CD4-positive, alpha-beta memory T cell (primary cell): ENCODE results near the gene LRRC36. TPM values are rescaled to one million over a fixed set of nuclear protein-coding genes. Genes with fewer than 3 reads are reported as not detected.

Experiments used
- CTCF ChIA-PET: fragments of 350-600 bp; sonication (Branson Sonifier 250); formaldehyde crosslinking; loops from one replicate; lab custom pipeline; 2021; ENCODE audit warnings: inconsistent platforms; ENCODE audit not compliant: partially characterized antibody; lab: Charles Lee
- POLR2A ChIA-PET: fragments of 350-600 bp; sonication (Branson Sonifier 250); formaldehyde crosslinking; loops from one replicate; lab custom pipeline; 2021; ENCODE audit not compliant: partially characterized antibody; lab: Charles Lee
- DNase-seq, 5 donors: peaks; one replicate each; pipeline versions ENCODE4 v3.0.0 to v3.0.0-alpha.2; 2020 to 2022; ENCODE audit warnings: mixed read lengths in 1 of 5
- H3K27ac ChIP-seq: one replicate; pipeline ENCODE4 v1.7.0; 2013; ENCODE audit warnings: low read depth, low read length
- H3K27me3 ChIP-seq: 2 replicates; pipeline ENCODE4 v1.7.0; 2013; ENCODE audit warnings: mild to moderate bottlenecking, low read length, moderate library complexity; ENCODE audit not compliant: insufficient read depth
- H3K36me3 ChIP-seq: 2 replicates; pipeline ENCODE4 v1.7.0; 2013; ENCODE audit warnings: mild to moderate bottlenecking, low read length, moderate library complexity; ENCODE audit not compliant: insufficient read depth
- H3K4me1 ChIP-seq: 2 replicates; pipeline ENCODE4 v1.7.0; 2013; ENCODE audit warnings: mild to moderate bottlenecking, low read length, moderate library complexity; ENCODE audit not compliant: insufficient read depth
- H3K4me3 ChIP-seq, 2 donors: one replicate each; pipeline ENCODE4 v1.7.0; 2013; ENCODE audit warnings: low read length in 2 of 2, mild to moderate bottlenecking in 1 of 2
- H3K9me3 ChIP-seq, 2 donors: one replicate each; pipeline ENCODE4 v1.7.0; 2013; ENCODE audit warnings: low read length in 2 of 2, control low read depth in 1 of 2; ENCODE audit not compliant: control insufficient read depth in 1 of 2
- H3K27ac Mint-ChIP-seq, 7 donors: one replicate each; pipeline ENCODE4 v1.8.0; 2020 to 2021; ENCODE audit warnings: mixed read lengths in 7 of 7, mild to moderate bottlenecking in 6 of 7, inconsistent platforms in 3 of 7, moderate library complexity in 3 of 7
- H3K27me3 Mint-ChIP-seq, 2 donors: one replicate each; pipeline ENCODE4 v1.8.0; 2020 to 2021; ENCODE audit warnings: mixed read lengths in 2 of 2
- H3K36me3 Mint-ChIP-seq, 2 donors: one replicate each; pipeline ENCODE4 v1.8.0; 2020 to 2021; ENCODE audit warnings: mixed read lengths in 2 of 2, inconsistent platforms in 1 of 2, mild to moderate bottlenecking in 1 of 2
- H3K4me1 Mint-ChIP-seq, 4 donors: one replicate each; pipeline ENCODE4 v1.8.0; 2020 to 2021; ENCODE audit warnings: mixed read lengths in 4 of 4, mild to moderate bottlenecking in 1 of 4
- H3K4me3 Mint-ChIP-seq, 8 donors: one replicate each; pipeline ENCODE4 v1.8.0; 2020 to 2021; ENCODE audit warnings: mixed read lengths in 8 of 8, mild to moderate bottlenecking in 7 of 8, moderate library complexity in 6 of 8, inconsistent platforms in 3 of 8
- H3K9me3 Mint-ChIP-seq, 8 donors: one replicate each; pipeline ENCODE4 v1.8.0; 2020 to 2021; ENCODE audit warnings: mixed read lengths in 8 of 8, mild to moderate bottlenecking in 5 of 8, inconsistent platforms in 3 of 8, moderate library complexity in 1 of 8
- intact Hi-C: fragments of 100-400 bp; cut with micrococcal nuclease; formaldehyde crosslinking; loops from one replicate; pipeline ENCODE4 v1.15.1; 2023
- polyA plus RNA-seq, 2 donors: library from polyadenylated mRNA; unstranded; fragments of 300-500 nt; fragmentation: Illumina TruSeq; gene quantifications; one replicate each; pipeline ENCODE4 v1.2.3, GENCODE V29; 2021
- total RNA-seq, 2 experiments: library from RNA; stranded (reverse); gene quantifications; one replicate each; pipeline ENCODE4 v1.2.3, GENCODE V29; 2021

The LRRC36 gene
- total and polyA plus RNA-seq, 4 experiments from 2014 or later, result not detected

DNA sequence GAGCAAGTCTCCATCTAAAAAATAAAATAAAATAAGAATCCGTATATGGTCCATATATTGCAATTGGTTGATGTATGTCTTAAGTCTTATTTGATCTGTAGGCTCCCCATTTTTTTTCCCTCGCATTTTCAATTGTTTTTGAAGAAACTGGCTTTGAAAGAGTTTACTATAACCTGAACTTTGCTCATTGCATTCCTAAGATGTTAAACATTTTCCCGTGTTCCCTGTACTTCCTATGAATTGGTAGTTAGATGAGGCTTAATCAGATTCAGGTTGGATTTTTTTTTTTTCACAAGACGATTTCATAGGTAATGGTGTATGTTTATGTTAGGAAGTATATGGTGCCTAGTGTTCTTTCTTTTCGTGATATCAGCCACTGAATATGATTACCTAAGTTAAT is 3.3 kb downstream of the LRRC36 start:
- Histone ChIP-seq H3K9me3 (no peaks in the 10 kb centered on the region), H3K27ac (no peak overlapping the region), H3K27me3 (peaks cover 5% of the 10 kb centered on the region), H3K36me3 (no peaks in the 10 kb centered on the region), H3K4me3 (no peak overlapping the region), H3K4me1 (peaks cover 6% of the 10 kb centered on the region)
- intact Hi-C loops, result no loop called here
- Mint-ChIP-seq H3K27me3 (peaks cover 9 to 16% of the 10 kb centered on the region in 2 donors), H3K4me3 (no peak overlapping the region), H3K36me3 (no peaks in the 10 kb centered on the region), H3K27ac (no peak overlapping the region), H3K9me3 (peaks cover 0 to 12% (median 6%) of the 10 kb centered on the region in 8 donors), H3K4me1 (peaks cover 5 to 11% (median 6%) of the 10 kb centered on the region in 4 donors)
- CTCF ChIA-PET, result no interaction called here
- POLR2A ChIA-PET, result no interaction called here
- DNase-seq, result no peak

DNA sequence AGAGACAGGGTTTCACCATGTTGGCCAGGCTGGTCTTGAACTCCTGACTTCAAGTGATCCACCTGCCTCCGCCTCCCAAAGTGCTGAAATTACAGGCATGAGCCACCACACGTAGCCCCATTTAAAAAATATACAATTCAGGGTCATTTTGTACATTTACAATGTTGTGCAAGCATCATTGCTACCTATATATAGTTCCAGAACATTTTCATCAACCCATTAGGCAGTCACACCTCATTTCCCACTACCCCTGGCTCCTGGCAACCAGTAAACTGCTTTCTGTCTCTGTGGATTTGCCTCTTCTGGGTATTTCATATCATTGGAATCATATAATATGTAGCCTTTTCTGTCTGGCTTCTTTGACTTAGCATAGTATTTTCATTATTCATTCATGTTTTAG is 6.7 kb downstream of the LRRC36 start:
- H3K4me1 Mint-ChIP-seq, result no peaks in the 10 kb centered on the region

DNA sequence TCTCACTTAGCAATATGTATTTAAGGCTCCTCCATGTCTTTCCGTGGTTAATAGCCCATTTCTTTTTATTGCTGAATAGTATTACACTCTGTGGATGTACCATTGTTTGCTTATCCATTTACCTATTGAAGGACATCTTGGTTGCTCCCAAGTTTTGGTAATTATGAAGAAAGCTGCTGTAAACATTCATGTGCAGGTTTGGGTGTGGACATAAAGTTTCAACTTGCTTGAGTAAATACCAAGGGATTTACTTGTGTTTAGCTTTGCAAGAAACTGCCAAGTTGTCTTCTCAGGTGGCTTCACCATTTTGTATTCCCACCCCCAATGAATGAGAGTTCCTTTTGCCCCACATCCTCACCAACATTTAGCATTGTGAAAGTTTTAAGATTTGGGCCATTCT is 9.5 kb downstream of the LRRC36 start:
- no peaks in the 10 kb centered on the region for H3K36me3 Mint-ChIP-seq
- H3K4me1 Mint-ChIP-seq, result no peaks in the 10 kb centered on the region
- Histone ChIP-seq H3K36me3 (no peaks in the 10 kb centered on the region), H3K27ac (no peak overlapping the region), H3K9me3 (no peaks in the 10 kb centered on the region), H3K27me3 (no peaks in the 10 kb centered on the region), H3K4me1 (no peaks in the 10 kb centered on the region), H3K4me3 (no peak overlapping the region)
- H3K27ac Mint-ChIP-seq, result no peak overlapping the region
- H3K9me3 Mint-ChIP-seq, result peaks cover 5 to 22% (median 19%) of the 10 kb centered on the region in 8 donors
- DNase-seq, result no peak
- POLR2A ChIA-PET, result no interaction called here
- intact Hi-C loops, result no loop called here
- H3K4me3 Mint-ChIP-seq, result no peak overlapping the region
- CTCF ChIA-PET, result no interaction called here
- peaks cover 7 to 8% of the 10 kb centered on the region in 2 donors for H3K27me3 Mint-ChIP-seq

More for the DNA sequence above, 6.7 kb downstream of the LRRC36 start:
- no peaks in the 10 kb centered on the region for H3K9me3 ChIP-seq
- intact Hi-C loops, result no loop called here
- Mint-ChIP-seq H3K27ac (no peak overlapping the region), H3K36me3 (no peaks in the 10 kb centered on the region), H3K27me3 (peaks cover 3 to 7% of the 10 kb centered on the region in 2 donors), H3K9me3 (peaks cover 5 to 24% (median 19%) of the 10 kb centered on the region in 8 donors), H3K4me3 (no peak overlapping the region)
- H3K36me3 ChIP-seq, result no peaks in the 10 kb centered on the region
- no peak overlapping the region for H3K4me3 ChIP-seq
- POLR2A ChIA-PET, result no interaction called here
- no peaks in the 10 kb centered on the region for H3K27me3 ChIP-seq
- CTCF ChIA-PET, result no interaction called here
- no peaks in the 10 kb centered on the region for H3K4me1 ChIP-seq
- no peak for DNase-seq
- no peak overlapping the region for H3K27ac ChIP-seq

DNA sequence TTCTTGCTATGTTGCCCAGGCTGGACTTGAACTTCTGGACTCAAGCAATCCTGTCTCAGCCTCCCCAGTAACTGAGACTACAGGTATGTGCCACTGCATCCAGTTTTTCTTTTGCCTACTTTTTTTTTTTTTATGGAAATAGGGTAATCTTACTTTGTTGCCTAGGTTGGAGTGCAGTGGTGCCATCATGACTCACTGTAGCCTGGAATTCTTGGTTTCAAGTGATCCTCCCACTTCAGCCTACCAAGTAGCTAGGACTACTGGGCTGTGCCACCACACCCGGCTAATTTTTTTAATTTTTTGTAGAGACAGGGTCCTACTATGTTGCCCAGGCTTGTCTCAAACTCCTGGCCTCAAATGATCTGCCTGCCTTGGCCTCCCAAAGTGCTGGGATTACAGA is 10.0 kb downstream of the LRRC36 start:
- POLR2A ChIA-PET, result no interaction called here
- Mint-ChIP-seq H3K9me3 (peaks cover 5 to 22% (median 19%) of the 10 kb centered on the region in 8 donors), H3K27ac (no peak overlapping the region), H3K4me1 (no peaks in the 10 kb centered on the region), H3K36me3 (no peaks in the 10 kb centered on the region), H3K4me3 (no peak overlapping the region), H3K27me3 (peaks cover 7 to 8% of the 10 kb centered on the region in 2 donors)
- H3K27me3 ChIP-seq, result no peaks in the 10 kb centered on the region
- intact Hi-C loops, result no loop called here
- no peaks in the 10 kb centered on the region for H3K36me3 ChIP-seq
- no peak for DNase-seq
- no peak overlapping the region for H3K4me3 ChIP-seq
- no peak overlapping the region for H3K27ac ChIP-seq
- CTCF ChIA-PET, result no interaction called here
- no peaks in the 10 kb centered on the region for H3K9me3 ChIP-seq
- no peaks in the 10 kb centered on the region for H3K4me1 ChIP-seq

DNA sequence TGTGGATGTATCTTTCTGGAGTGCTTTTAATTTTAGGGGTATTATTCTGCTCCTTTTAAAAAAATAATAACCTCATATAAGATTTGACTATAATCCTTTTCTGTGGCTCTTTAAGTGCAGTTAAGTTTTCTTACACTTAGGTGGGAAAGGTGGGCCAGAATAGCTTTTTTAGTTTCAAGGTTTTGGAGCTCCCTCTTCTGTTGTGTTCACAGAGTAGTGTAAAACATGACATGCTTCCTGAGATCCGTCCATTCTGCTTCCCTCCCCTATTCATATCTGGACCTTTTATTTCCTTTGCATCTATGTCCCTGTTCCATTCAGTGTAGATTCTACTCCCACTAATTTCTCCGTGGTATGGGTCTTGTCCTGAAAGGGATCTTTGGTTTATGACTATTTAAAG is 12.8 kb downstream of the LRRC36 start:
- intact Hi-C loops, result no loop called here
- H3K27me3 ChIP-seq, result no peaks in the 10 kb centered on the region
- H3K36me3 ChIP-seq, result no peaks in the 10 kb centered on the region
- no peak overlapping the region for H3K4me3 ChIP-seq
- POLR2A ChIA-PET, result no interaction called here
- peaks cover 8 to 9% of the 10 kb centered on the region in 2 donors for H3K27me3 Mint-ChIP-seq
- H3K36me3 Mint-ChIP-seq, result no peaks in the 10 kb centered on the region
- H3K9me3 Mint-ChIP-seq, result peaks cover 5 to 20% (median 16%) of the 10 kb centered on the region in 8 donors
- H3K9me3 ChIP-seq, result no peaks in the 10 kb centered on the region
- no peak overlapping the region for H3K27ac ChIP-seq
- H3K4me3 Mint-ChIP-seq, result no peak overlapping the region
- H3K4me1 Mint-ChIP-seq, result no peaks in the 10 kb centered on the region
- DNase-seq, result no peak
- CTCF ChIA-PET, result interaction anchor here (0.8 kb wide), 1 partner anchor 14 kb away, joined by 5 read pairs; no protein-coding TSS in a partner anchor
- no peak overlapping the region for H3K27ac Mint-ChIP-seq
- H3K4me1 ChIP-seq, result no peaks in the 10 kb centered on the region

DNA sequence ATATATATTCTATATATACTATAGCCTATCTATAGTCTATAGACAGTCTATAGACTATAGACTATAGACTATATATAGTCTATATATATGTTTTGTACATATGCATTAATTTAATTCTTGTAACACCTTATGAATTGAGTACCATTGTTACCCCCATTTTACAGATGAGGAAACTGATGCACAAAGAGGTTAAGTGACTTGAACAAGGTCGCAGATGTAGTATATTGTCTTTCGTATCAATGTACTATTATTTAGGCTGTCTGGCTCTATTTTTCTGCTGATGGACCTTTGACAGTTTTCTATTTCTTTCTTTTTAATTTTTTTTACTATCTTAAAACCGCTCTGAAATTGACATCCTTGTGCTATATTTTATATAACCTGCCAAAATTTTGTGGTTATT is 14.6 kb downstream of the LRRC36 start:
- no peaks in the 10 kb centered on the region for H3K36me3 ChIP-seq
- H3K27me3 Mint-ChIP-seq, result peaks cover 5 to 9% of the 10 kb centered on the region in 2 donors
- H3K9me3 Mint-ChIP-seq, result peaks cover 0 to 2% (median 0%) of the 10 kb centered on the region in 8 donors
- CTCF ChIA-PET, result no interaction called here
- H3K9me3 ChIP-seq, result no peaks in the 10 kb centered on the region
- no peaks in the 10 kb centered on the region for H3K27me3 ChIP-seq
- DNase-seq, result no peak
- H3K27ac Mint-ChIP-seq, result no peak overlapping the region
- intact Hi-C loops, result no loop called here
- no peak overlapping the region for H3K27ac ChIP-seq
- H3K4me3 Mint-ChIP-seq, result no peak overlapping the region
- POLR2A ChIA-PET, result no interaction called here
- no peaks in the 10 kb centered on the region for H3K36me3 Mint-ChIP-seq
- no peaks in the 10 kb centered on the region for H3K4me1 ChIP-seq
- no peak overlapping the region for H3K4me3 ChIP-seq
- H3K4me1 Mint-ChIP-seq, result no peaks in the 10 kb centered on the region

DNA sequence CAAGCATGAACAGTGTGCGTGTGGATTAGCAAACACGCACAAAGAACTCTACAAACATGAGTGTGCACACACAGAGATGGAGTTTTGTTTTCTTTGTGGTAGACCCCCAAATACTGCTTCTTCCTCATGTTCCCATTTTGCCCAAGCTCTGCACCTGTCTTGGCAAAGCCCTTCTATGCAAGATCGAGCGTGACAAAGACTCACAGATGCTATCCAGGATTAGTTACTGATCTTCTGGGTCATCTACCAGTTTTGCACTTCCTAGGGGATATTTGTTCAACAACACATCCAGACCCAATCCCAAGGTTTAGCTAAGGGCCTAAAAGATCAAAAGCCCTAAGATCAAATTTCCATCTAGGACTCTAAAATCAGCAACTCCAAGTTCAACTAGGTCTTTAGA is 16.0 kb downstream of the LRRC36 start:
- no peaks in the 10 kb centered on the region for H3K36me3 Mint-ChIP-seq
- Histone ChIP-seq H3K36me3 (no peaks in the 10 kb centered on the region), H3K4me3 (no peak overlapping the region), H3K27ac (no peak overlapping the region), H3K27me3 (no peaks in the 10 kb centered on the region), H3K9me3 (no peaks in the 10 kb centered on the region), H3K4me1 (no peaks in the 10 kb centered on the region)
- H3K27ac Mint-ChIP-seq, result no peak overlapping the region
- H3K9me3 Mint-ChIP-seq, result no peaks in the 10 kb centered on the region
- intact Hi-C loops, result no loop called here
- CTCF ChIA-PET, result no interaction called here
- no peak for DNase-seq
- H3K4me1 Mint-ChIP-seq, result no peaks in the 10 kb centered on the region
- POLR2A ChIA-PET, result no interaction called here
- no peak overlapping the region for H3K4me3 Mint-ChIP-seq
- peaks cover 5 to 9% of the 10 kb centered on the region in 2 donors for H3K27me3 Mint-ChIP-seq
